HepG2 (cell line): ENCODE results near the gene MTA3. TPM values are rescaled to one million over a fixed set of nuclear protein-coding genes. Genes with fewer than 3 reads are reported as not detected.

Source experiments
- ARID5B ChIP-seq: IDR thresholded peaks from 2 replicates; pipeline ENCODE4 v1.4.0; 2020; ENCODE audit warnings: mild to moderate bottlenecking, missing genetic modification reagents
- CEBPB ChIP-seq: IDR thresholded peaks from 2 replicates; pipeline ENCODE4 v1.6.1; 2011; ENCODE audit warnings: low read depth, low read length, improper control_type of control experiment, borderline replicate concordance
- CHD4 ChIP-seq: fragments of 200-600 bp; sonication (generic); IDR thresholded peaks from 2 replicates; pipeline ENCODE4 v1.7.0; 2017; ENCODE audit warnings: mild to moderate bottlenecking, low read length, borderline replicate concordance
- ETV5 ChIP-seq: IDR thresholded peaks from 2 replicates; pipeline ENCODE4 v1.6.1; 2018; ENCODE audit warnings: missing biosample characterization, missing genetic modification reagents, inconsistent platforms, borderline replicate concordance
- GATAD1 ChIP-seq: IDR thresholded peaks from 2 replicates; pipeline ENCODE4 v1.6.1; 2016; ENCODE audit warnings: missing genetic modification reagents, missing compliant biosample characterization
- HNF1A ChIP-seq, 2 experiments: sonication (generic) in 1 of 2; formaldehyde crosslinking in 1 of 2; IDR thresholded peaks; 2 replicates each; pipeline versions ENCODE4 v1.4.0 to v1.6.1; 2016 to 2020; ENCODE audit warnings: borderline replicate concordance in 1 of 2, low read depth in 1 of 2, mild to moderate bottlenecking in 1 of 2, missing genetic modification reagents in 1 of 2
- LCORL ChIP-seq, 2 experiments: fragments of 450-650 bp in 1 of 2; sonication (generic) in 1 of 2; formaldehyde crosslinking in 1 of 2; IDR thresholded peaks; 2 replicates each; pipeline versions ENCODE4 v1.5.0 to v1.6.1; 2017 to 2020; ENCODE audit warnings: antibody characterized with exemption in 1 of 2, missing genetic modification reagents in 1 of 2
- MAX ChIP-seq: IDR thresholded peaks from 2 replicates; pipeline ENCODE4 v1.6.1; 2012; ENCODE audit warnings: inconsistent platforms
- MLLT10 ChIP-seq: sonication (generic); formaldehyde crosslinking; IDR thresholded peaks from 2 replicates; pipeline ENCODE4 v1.4.0; 2020; ENCODE audit warnings: missing genetic modification reagents
- MYC ChIP-seq: sonication (generic); formaldehyde crosslinking; IDR thresholded peaks from 2 replicates; pipeline ENCODE4 v1.9.0; 2021; ENCODE audit warnings: missing genetic modification reagents, borderline replicate concordance
- NFKBIZ ChIP-seq: IDR thresholded peaks from 2 replicates; pipeline ENCODE4 v1.6.1; 2018; ENCODE audit warnings: missing genetic modification reagents, missing compliant biosample characterization
- PITX1 ChIP-seq: sonication (generic); formaldehyde crosslinking; IDR thresholded peaks from 2 replicates; pipeline ENCODE4 v1.5.1; 2020; ENCODE audit warnings: mild to moderate bottlenecking, missing genetic modification reagents
- REXO4 ChIP-seq: sonication (generic); formaldehyde crosslinking; IDR thresholded peaks from 2 replicates; pipeline ENCODE4 v1.8.0; 2022; ENCODE audit warnings: missing genetic modification reagents, mild to moderate bottlenecking, borderline replicate concordance
- SOX13 ChIP-seq, 3 experiments: fragments of 450-650 bp in 1 of 3; sonication (generic) in 1 of 3; formaldehyde crosslinking in 1 of 3; IDR thresholded peaks in 2 of 3; conservative IDR thresholded peaks in 1 of 3; 2 replicates each; pipeline versions ENCODE4 v1.5.0 to v1.6.1; 2016 to 2020; ENCODE audit warnings: antibody characterized with exemption in 1 of 3, mild to moderate bottlenecking in 1 of 3, missing compliant biosample characterization in 1 of 3, missing genetic modification reagents in 1 of 3, moderate library complexity in 1 of 3
- TGIF2 ChIP-seq: IDR thresholded peaks from 2 replicates; pipeline ENCODE4 v1.6.1; 2016; ENCODE audit warnings: control low read depth, missing compliant biosample characterization
- THAP11 ChIP-seq: IDR thresholded peaks from 2 replicates; pipeline ENCODE4 v1.6.1; 2016; ENCODE audit warnings: missing biosample characterization, missing genetic modification reagents
- ZC3H13 ChIP-seq: sonication (generic); formaldehyde crosslinking; IDR thresholded peaks from 2 replicates; pipeline ENCODE4 v1.8.1; 2023; ENCODE audit warnings: mild to moderate bottlenecking, missing genetic modification reagents, moderate library complexity
- ZNF337 ChIP-seq: sonication (generic); formaldehyde crosslinking; IDR thresholded peaks from 2 replicates; pipeline ENCODE4 v1.5.1; 2020; ENCODE audit warnings: missing genetic modification reagents, low read depth, mild to moderate bottlenecking, borderline replicate concordance
- ZNF580 ChIP-seq: IDR thresholded peaks from 2 replicates; pipeline ENCODE4 v1.6.1; 2016; ENCODE audit warnings: low read depth, borderline replicate concordance
- ZNF605 ChIP-seq: sonication (generic); formaldehyde crosslinking; IDR thresholded peaks from 2 replicates; pipeline ENCODE4 v1.8.0; 2022; ENCODE audit warnings: mild to moderate bottlenecking, missing genetic modification reagents
- ZNF709 ChIP-seq: sonication (generic); formaldehyde crosslinking; IDR thresholded peaks from 2 replicates; pipeline ENCODE4 v1.5.0; 2020; ENCODE audit warnings: mild to moderate bottlenecking, missing genetic modification reagents
- polyA plus RNA-seq, 8 experiments: library from polyadenylated mRNA; depleted of rRNA in 3 of 8; stranded (reverse) in 7 of 8; unstranded in 1 of 8; fragments of >200 nt; fragmentation: Illumina TruSeq in 4 of 8; extraction: Trizol in 4 of 8; gene quantifications; 2 replicates each; pipeline versions ENCODE4 v1.2.1 to v1.2.3, GENCODE V29; 2011 to 2016; ENCODE audit warnings: low read depth in 4 of 8, missing spikeins in 1 of 8, mixed read lengths in 1 of 8; ENCODE audit not compliant: insufficient read depth in 1 of 8
- total RNA-seq, 5 experiments: library from RNA; depleted of rRNA; stranded (reverse); fragments of >200 nt; fragmentation: Illumina TruSeq; extraction: Trizol; gene quantifications; 2 replicates each; pipeline ENCODE4 v1.2.3, GENCODE V29; 2016; ENCODE audit warnings: low read depth in 1 of 5

MTA3 gene
- total and polyA plus RNA-seq, 2 of the 13 experiments (the other 11 are each of a cell fraction or from before 2014, with no cell fraction given), result 48.8 to 77.8 TPM

- TF ChIP-seq HNF1A (IDR thresholded peaks at IDR 0.05; ENCODE audit: low read depth), result 0 out of 2 replicates have a peak, but pooled peaks have one; percentile 17
- TF ChIP-seq HNF1A (CRISPR knock-in tag; IDR thresholded peaks at IDR 0.05; ENCODE audit: borderline replicate concordance), result peak; percentile 12; the same call in 1 of the 2 replicates
- no peak for TF ChIP-seq ZC3H13
- TF ChIP-seq MAX, result peak; percentile 71
- TF ChIP-seq TGIF2 (CRISPR knock-in tag), result 0 out of 2 replicates have a peak, but pooled peaks have one; percentile 50
- peak; percentile 57 for TF ChIP-seq CEBPB
- peak; percentile 60; the same call in 1 of the 2 replicates for TF ChIP-seq MYC (CRISPR knock-in tag)
- 0 out of 2 replicates have a peak, but pooled peaks have one; percentile 17 for TF ChIP-seq GATAD1
- no peak for TF ChIP-seq ZNF605
- no peak; the same call in 1 of the 2 replicates for TF ChIP-seq SOX13 (IDR thresholded peaks at IDR 0.05)
- peak in 1 of 2 experiments; percentile 73; a peak in 1 of 4 replicates for TF ChIP-seq SOX13 (CRISPR knock-in tag; conservative IDR thresholded peaks at IDR 0.05 in 1 of 2, IDR thresholded peaks at IDR 0.05 in 1 of 2)
- no peak for TF ChIP-seq ZNF709 (CRISPR knock-in tag)
- TF ChIP-seq REXO4, result no peak
- TF ChIP-seq ZNF580 (CRISPR knock-in tag), result peak; percentile 75; the same call in 1 of the 2 replicates
- TF ChIP-seq NFKBIZ, result 0 out of 2 replicates have a peak, but pooled peaks have one; percentile 53
- peak; percentile 36; the same call in 1 of the 2 replicates for TF ChIP-seq THAP11 (CRISPR knock-in tag)
- no peak for TF ChIP-seq CHD4
- no peak for TF ChIP-seq ZNF337 (CRISPR knock-in tag)
- TF ChIP-seq PITX1 (CRISPR knock-in tag), result peak; percentile 95
- peak; percentile 63 for TF ChIP-seq LCORL (IDR thresholded peaks at IDR 0.05)
- TF ChIP-seq LCORL (CRISPR knock-in tag; IDR thresholded peaks at IDR 0.05), result peak; percentile 81
- TF ChIP-seq ARID5B, result peak; percentile 93
- peak; percentile 33; the same call in 1 of the 2 replicates for TF ChIP-seq ETV5
- TF ChIP-seq MLLT10 (CRISPR knock-in tag), result no peak
Measured at GRCh38 chr2:42614838-42615237, 46.4 kb downstream of the MTA3 start (continued).
